Measurements from ENCODE around the gene SLC6A5. TPM values are rescaled to one million over a fixed set of nuclear protein-coding genes. Genes with fewer than 3 reads are reported as not detected.

The SLC6A5 gene
- total and polyA plus RNA-seq, 2 experiments from 2014 or later, result 0.03 TPM; not detected in 1

- Histone ChIP-seq H3K4me2 (no peak overlapping the region), H3K36me3 (replicated peaks; ENCODE audit: insufficient read depth, low read depth) (no peaks in the 10 kb centered on the region), H3K27me3 (peaks cover 32% of the 10 kb centered on the region), H3K4me3 (no peak overlapping the region), H3K9me3 (ENCODE audit: low read depth) (no peaks in the 10 kb centered on the region), H4K20me1 (ENCODE audit: insufficient read depth, poor library complexity, severe bottlenecking) (no peaks in the 10 kb centered on the region), H3K27ac (no peak overlapping the region), H2AFZ (no peak overlapping the region), H3K4me1 (ENCODE audit: insufficient read depth) (no peaks in the 10 kb centered on the region), H3K79me2 (no peaks in the 10 kb centered on the region), H3K9me2 (replicated peaks; ENCODE audit: insufficient read depth) (no peaks in the 10 kb centered on the region)
- TF ChIP-seq EZH2phosphoT487 (IDR thresholded peaks at IDR 0.05; ENCODE audit: low read depth, severe bottlenecking, unreplicated experiment) (no peak), EZH2 (IDR thresholded peaks at IDR 0.05; ENCODE audit: borderline replicate concordance) (no peak)
- 89% methylated on average over 2 of the region's 2 CpGs for WGBS (ENCODE audit: low lambda C conversion rate, missing lambda C conversion rate)
- no peak for DNase-seq (ENCODE audit: low spot score)
These were observed 77.2 kb downstream of the SLC6A5 start for GRCh38 chr11:20676658-20677057.

- WGBS (ENCODE audit: low lambda C conversion rate, missing lambda C conversion rate), result 61% methylated on average over 3 of the region's 3 CpGs
- TF ChIP-seq CTCF (IDR thresholded peaks at IDR 0.05; ENCODE audit: poor library complexity) (no peak), EZH2 (IDR thresholded peaks at IDR 0.05; ENCODE audit: borderline replicate concordance) (no peak), EZH2phosphoT487 (IDR thresholded peaks at IDR 0.05; ENCODE audit: low read depth, severe bottlenecking, unreplicated experiment) (no peak)
- H3K27ac ChIP-seq, result no peak overlapping the region
- no peaks in the 10 kb centered on the region for H3K36me3 ChIP-seq (replicated peaks; ENCODE audit: insufficient read depth, low read depth)
- H3K4me2 ChIP-seq, result no peak overlapping the region
- no peak overlapping the region for H3K4me3 ChIP-seq
- H3K79me2 ChIP-seq, result no peaks in the 10 kb centered on the region
- H4K20me1 ChIP-seq (ENCODE audit: insufficient read depth, poor library complexity, severe bottlenecking), result no peaks in the 10 kb centered on the region
- DNase-seq (ENCODE audit: low spot score), result no peak
- no peaks in the 10 kb centered on the region for H3K9me3 ChIP-seq (ENCODE audit: low read depth)
- no peaks in the 10 kb centered on the region for H3K27me3 ChIP-seq
- H3K9me2 ChIP-seq (replicated peaks; ENCODE audit: insufficient read depth), result no peaks in the 10 kb centered on the region
- H3K4me1 ChIP-seq (ENCODE audit: insufficient read depth), result no peaks in the 10 kb centered on the region
- H2AFZ ChIP-seq, result no peak overlapping the region
These were observed 89.4 kb downstream of the SLC6A5 start for GRCh38 chr11:20688761-20689160.

- TF ChIP-seq EZH2 (IDR thresholded peaks at IDR 0.05; ENCODE audit: borderline replicate concordance), result no peak
- no peak for TF ChIP-seq EZH2phosphoT487 (IDR thresholded peaks at IDR 0.05; ENCODE audit: low read depth, severe bottlenecking, unreplicated experiment)
- TF ChIP-seq CTCF (IDR thresholded peaks at IDR 0.05; ENCODE audit: poor library complexity), result no peak
- Histone ChIP-seq H3K9me3 (ENCODE audit: low read depth) (no peaks in the 10 kb centered on the region), H3K79me2 (no peaks in the 10 kb centered on the region), H3K4me3 (no peak overlapping the region), H3K36me3 (replicated peaks; ENCODE audit: insufficient read depth, low read depth) (no peaks in the 10 kb centered on the region), H3K27ac (no peak overlapping the region), H4K20me1 (ENCODE audit: insufficient read depth, poor library complexity, severe bottlenecking) (no peaks in the 10 kb centered on the region), H2AFZ (no peak overlapping the region), H3K9me2 (replicated peaks; ENCODE audit: insufficient read depth) (no peaks in the 10 kb centered on the region), H3K27me3 (no peaks in the 10 kb centered on the region), H3K4me2 (no peak overlapping the region), H3K4me1 (ENCODE audit: insufficient read depth) (no peaks in the 10 kb centered on the region)
- no peak for DNase-seq (ENCODE audit: low spot score)
- WGBS (ENCODE audit: low lambda C conversion rate, missing lambda C conversion rate), result 62% methylated on average over 6 of the region's 6 CpGs
These were observed 108.5 kb downstream of the SLC6A5 start for GRCh38 chr11:20707876-20708275.

Other genes starting within 250 kb of the SLC6A5 start
- 31.5 and 51.3 TPM in 2 replicates for gene HTATIP2, start 235.9 kb upstream of the SLC6A5 start, total RNA-seq
- 52.2 and 61.3 TPM in 2 replicates for gene HTATIP2, start 235.9 kb upstream of the SLC6A5 start, polyA plus RNA-seq
- gene PRMT3, start 211.9 kb upstream of the SLC6A5 start, total RNA-seq, result 14.1 and 18.8 TPM in 2 replicates
- gene PRMT3, start 211.9 kb upstream of the SLC6A5 start, polyA plus RNA-seq, result 9.5 and 12.9 TPM in 2 replicates
- gene NELL1, start 70.0 kb downstream of the SLC6A5 start, total RNA-seq, result 17.7 and 20.1 TPM in 2 replicates
- 4.3 and 8.9 TPM in 2 replicates for gene NELL1, start 70.0 kb downstream of the SLC6A5 start, polyA plus RNA-seq

Data from hepatocyte (in vitro differentiated cells).